Heart right ventricle (tissue), 16 donors: ENCODE measurements around the gene LGR4. TPM values are rescaled to one million over a fixed set of nuclear protein-coding genes. Genes with fewer than 3 reads are reported as not detected.

Source experiments
- ATAC-seq, 8 donors: fragments of 200-7000 bp; cut with Tn5 transposase; one replicate each; pipeline ENCODE4 v1.9.1; 2020; ENCODE audit warnings: mild to moderate bottlenecking in 8 of 8, moderate library complexity in 8 of 8, moderate number of reproducible peaks in 1 of 8
- DNase-seq, 2 donors: peaks; one replicate each; pipeline ENCODE4 v3.0.0-alpha.2; 2020
- H3K27ac ChIP-seq, 10 donors: fragments of 200-600 bp; sonication (generic) in 2 of 10; one replicate each; pipeline versions ENCODE4 v1.5.0 to v1.8.0; 2020 to 2022; ENCODE audit warnings: mild to moderate bottlenecking in 3 of 10
- H3K27me3 ChIP-seq, 7 donors: fragments of 200-600 bp; one replicate each; pipeline ENCODE4 v1.8.0; 2021 to 2022; ENCODE audit warnings: mild to moderate bottlenecking in 2 of 7
- H3K36me3 ChIP-seq, 9 donors: fragments of 200-600 bp; sonication (generic) in 1 of 9; one replicate each; pipeline versions ENCODE4 v1.5.0 to v1.8.0; 2020 to 2022; ENCODE audit warnings: mild to moderate bottlenecking in 2 of 9
- H3K4me1 ChIP-seq, 9 donors: fragments of 200-600 bp; sonication (generic) in 1 of 9; one replicate each; pipeline versions ENCODE4 v1.5.0 to v1.8.0; 2020 to 2022; ENCODE audit warnings: mild to moderate bottlenecking in 4 of 9
- H3K4me3 ChIP-seq, 10 donors: fragments of 200-600 bp; sonication (generic) in 2 of 10; one replicate each; pipeline versions ENCODE4 v1.5.0 to v1.8.0; 2020 to 2022; ENCODE audit warnings: mild to moderate bottlenecking in 7 of 10, moderate library complexity in 2 of 10
- H3K9me3 ChIP-seq, 11 donors: fragments of 200-600 bp in 10 of 11; sonication (generic) in 2 of 11; one replicate each; pipeline versions ENCODE4 v1.5.0 to v1.8.0; 2013 to 2022; ENCODE audit warnings: mild to moderate bottlenecking in 2 of 11, control low read depth in 1 of 11, moderate library complexity in 1 of 11
- CTCF ChIP-seq, 9 donors: fragments of 200-600 bp; sonication (generic) in 2 of 9; IDR thresholded peaks; one replicate each; pipeline versions ENCODE4 v1.5.0 to v1.8.0; 2021 to 2022; ENCODE audit warnings: antibody characterized with exemption in 9 of 9, mild to moderate bottlenecking in 5 of 9, moderate library complexity in 1 of 9
- WGBS, 2 donors: extraction: QIAGEN DNeasy Blood & Tissue Kit; methylation state at CpG; one replicate each; pipeline ENCODE4 v1.1.7; 2013; ENCODE audit warnings: inconsistent platforms in 1 of 2; 5-methylcytosine and 5-hydroxymethylcytosine counted together
- intact Hi-C, 10 donors: fragments of 100-400 bp; cut with DNase I; formaldehyde crosslinking; loops; one replicate each; pipeline versions ENCODE4 v1.11.1 to v1.14.2; 2022
- polyA plus RNA-seq, 2 donors: library from polyadenylated mRNA; stranded (reverse); fragments of 200-250 nt; gene quantifications; one replicate each; pipeline ENCODE4 v1.2.3, GENCODE V29; 2013
- total RNA-seq, 10 donors: library from RNA; stranded (reverse); fragmentation: NEBNext Ultra II Directional in 3 of 10; extraction: Animal tissue kit (Norgen Biotek cat#: 25700) in 3 of 10; gene quantifications; one replicate each; pipeline versions ENCODE4 v1.2.1 to v1.2.4, GENCODE V29; 2021 to 2023
- donor health status: Arrhythmogenic right ventricular cardiomyopathy.
- donor health status: ischemic (EF 13 %, LVEDD 7.1; RV severe dilation, severe dysfunction).
- donor health status: healthy with polysubstance abuse.
- donor health status: DM: no; HTN: yes; CAD: no.
- donor health status: DM: no; HTN: no; CAD: no.
- donor health status: ischemic (EF 25% LVEDD 6.9; RV normal size, moderate dysfunction).
- donor health status: ischemic (EF 25% LVEDD 5.7; RV mildly dilated, moderate dysfunction).
- donor health status: healthy.
- donor health status: DM: yes; HTN: yes; CAD: no.
- donor health status: Ischemic cardiomyopathy.
- donor health status: ischemic (EF 35%, LVEDD 5.7; RV mildly dilated, moderate dysfunction).
- donor health status: nonischemic (EF 11% LVEDD 7.7; RV severe dilation, severe dysfunction).
- donor health status: DM: yes; HTN: yes; CAD: no.
- donor health status: PGD.
- donor health status: ischemic (EF 29% LVEDD 5.4; RV normal size, mild dysfunction).
- donor health status: nonischemic (EF 23%, LVEDD 6.1; RV moderate dilation, normal function).

Gene LGR4
- total and polyA plus RNA-seq, 12 donors = 6.0 to 41.0 (median 21.7) TPM

GRCh38 chr11:27373392-27373791 lies 99.2 kb downstream of the LGR4 start:
- WGBS, 2 donors = 95 to 96% methylated on average over 3 of the region's 3 CpGs

GRCh38 chr11:27372164-27372563 lies 100.4 kb downstream of the LGR4 start:
- intact Hi-C loops = no loop called here
- Histone ChIP-seq H3K36me3 (peaks cover 0 to 95% (median 16%) of the 10 kb centered on the region in 9 donors), H3K4me1 (no peaks in the 10 kb centered on the region), H3K27me3 (no peaks in the 10 kb centered on the region), H3K4me3 (no peak overlapping the region), H3K27ac (no peak overlapping the region), H3K9me3 (no peaks in the 10 kb centered on the region)
- WGBS, 2 donors = 84 to 87% methylated on average over 2 of the region's 2 CpGs
- ATAC-seq = no peak
- TF ChIP-seq CTCF (IDR thresholded peaks at IDR 0.05) = no peak
- no peak for DNase-seq

More at GRCh38 chr11:27373392-27373791, 99.2 kb downstream of the LGR4 start:
- Histone ChIP-seq H3K27me3 (no peaks in the 10 kb centered on the region), H3K4me1 (no peaks in the 10 kb centered on the region), H3K27ac (no peak overlapping the region), H3K9me3 (no peaks in the 10 kb centered on the region), H3K36me3 (peaks cover 0 to 86% (median 16%) of the 10 kb centered on the region in 9 donors), H3K4me3 (no peak overlapping the region)
- no peak for TF ChIP-seq CTCF (IDR thresholded peaks at IDR 0.05)
- intact Hi-C loops = no loop called here
- ATAC-seq = no peak
- DNase-seq = no peak

- Histone ChIP-seq H3K36me3 (peaks cover 0 to 92% (median 16%) of the 10 kb centered on the region in 9 donors), H3K4me3 (no peak overlapping the region)
Measured at GRCh38 chr11:27371489-27371888, 101.1 kb downstream of the LGR4 start.

GRCh38 chr11:27370374-27370773 lies 102.2 kb downstream of the LGR4 start:
- DNase-seq = no peak
- Histone ChIP-seq H3K4me3 (no peak overlapping the region), H3K4me1 (no peaks in the 10 kb centered on the region), H3K27ac (no peak overlapping the region), H3K27me3 (no peaks in the 10 kb centered on the region), H3K36me3 (peaks cover 0 to 81% (median 16%) of the 10 kb centered on the region in 9 donors), H3K9me3 (no peaks in the 10 kb centered on the region)
- WGBS, 2 donors = 31 to 38% methylated on average over 2 of the region's 2 CpGs
- no peak for TF ChIP-seq CTCF (IDR thresholded peaks at IDR 0.05)
- intact Hi-C loops = no loop called here
- no peak for ATAC-seq

More at GRCh38 chr11:27371489-27371888, 101.1 kb downstream of the LGR4 start:
- TF ChIP-seq CTCF (IDR thresholded peaks at IDR 0.05) = no peak
- Histone ChIP-seq H3K27me3 (no peaks in the 10 kb centered on the region), H3K27ac (no peak overlapping the region), H3K9me3 (no peaks in the 10 kb centered on the region), H3K4me1 (no peaks in the 10 kb centered on the region)
- DNase-seq = no peak
- intact Hi-C loops = no loop called here
- ATAC-seq = no peak
